Skin epidermis (tissue), 12 donors: Measurements from ENCODE around the gene TMC1.

Experiments used
- H3K27ac ChIP-seq, 21 experiments: fragments of 200-600 bp; sonication (generic) in 11 of 21; one replicate each; pipeline ENCODE4 v1.5.0; 2020; ENCODE audit warnings: mild to moderate bottlenecking in 3 of 21, inconsistent platforms in 2 of 21, moderate library complexity in 2 of 21
- H3K4me3 ChIP-seq, 7 experiments: fragments of 200-600 bp; sonication (generic) in 2 of 7; one replicate each; pipeline ENCODE4 v1.5.0; 2020; ENCODE audit warnings: inconsistent platforms in 2 of 7, mild to moderate bottlenecking in 2 of 7, moderate library complexity in 1 of 7

The TMC1 gene

DNA sequence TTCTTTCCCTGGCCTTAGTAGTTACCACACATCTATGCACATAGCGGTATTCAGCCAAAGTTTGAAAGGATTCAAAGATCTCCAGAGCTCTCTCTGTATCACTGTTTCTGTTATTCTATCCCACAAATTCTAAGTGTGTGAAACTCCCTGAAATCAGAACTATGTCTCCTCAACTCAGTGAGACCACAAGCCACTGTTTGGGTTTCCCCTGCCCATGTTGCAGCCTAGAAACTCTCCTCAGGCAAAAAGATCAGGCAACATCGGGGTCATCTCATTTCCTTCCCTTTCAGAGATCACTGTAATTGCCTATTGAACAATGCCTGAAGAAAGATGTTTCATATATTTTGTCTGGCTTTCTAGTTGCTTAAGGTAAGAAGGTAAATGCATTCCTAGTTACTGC, 135.6 kb downstream of the TMC1 start:
- Histone ChIP-seq H3K4me3 (no peak overlapping the region), H3K27ac (no peak overlapping the region)

DNA sequence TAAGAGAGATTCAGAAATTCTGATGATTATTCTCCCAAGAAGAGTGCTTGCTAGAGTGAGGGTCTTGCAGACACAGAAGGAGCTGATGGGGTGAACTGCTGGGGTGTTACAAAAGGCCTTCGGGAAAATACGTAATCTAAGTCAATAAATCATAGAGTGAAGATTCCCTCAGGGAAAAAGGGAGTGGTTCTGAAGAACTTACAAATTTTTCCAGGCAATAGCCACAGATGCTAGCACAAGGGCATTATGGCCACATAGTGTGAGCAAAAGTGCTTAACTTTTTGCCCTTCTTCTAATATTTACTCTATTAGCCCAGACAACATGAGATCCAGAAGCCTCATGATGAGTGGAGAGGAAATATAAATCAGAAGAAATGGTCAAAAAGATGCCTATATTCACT, 137.3 kb downstream of the TMC1 start:
- Histone ChIP-seq H3K27ac (no peak overlapping the region), H3K4me3 (no peak overlapping the region)

DNA sequence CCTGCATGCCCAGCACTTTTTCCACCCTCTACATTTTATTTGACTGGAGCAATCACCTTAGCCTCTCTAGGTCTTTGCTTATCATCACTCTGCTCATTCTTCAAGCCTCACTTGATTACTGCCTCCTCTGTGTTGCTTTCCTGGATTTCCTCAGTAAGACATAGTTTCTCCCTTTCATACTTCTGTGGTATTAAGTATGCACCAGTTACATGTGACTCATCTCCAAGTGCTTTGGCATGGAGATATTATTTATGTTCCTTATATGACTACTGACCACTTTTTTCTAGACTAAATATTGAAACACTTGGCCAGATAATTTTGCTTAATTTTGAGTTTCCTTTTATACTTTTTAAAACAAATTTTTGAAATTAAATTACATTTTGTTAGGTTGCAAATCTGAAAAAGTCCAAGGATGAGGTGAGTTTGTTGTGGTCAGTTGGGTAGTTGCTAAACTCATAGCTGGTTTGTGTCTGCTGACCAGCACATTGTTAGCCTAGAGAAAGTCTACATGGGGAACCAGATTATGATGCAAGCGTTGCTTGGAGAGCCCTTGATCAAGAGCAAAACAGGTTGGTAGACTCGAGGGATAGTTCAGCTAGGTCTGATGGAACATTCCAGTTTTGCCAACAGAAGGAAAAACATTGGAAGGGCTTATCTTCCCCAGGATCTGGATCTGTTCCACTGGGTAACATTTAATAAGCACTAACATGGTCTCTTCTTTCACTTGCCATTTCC, 140.2 kb downstream of the TMC1 start:
- H3K27ac ChIP-seq = no peak overlapping the region
- H3K4me3 ChIP-seq = no peak overlapping the region

DNA sequence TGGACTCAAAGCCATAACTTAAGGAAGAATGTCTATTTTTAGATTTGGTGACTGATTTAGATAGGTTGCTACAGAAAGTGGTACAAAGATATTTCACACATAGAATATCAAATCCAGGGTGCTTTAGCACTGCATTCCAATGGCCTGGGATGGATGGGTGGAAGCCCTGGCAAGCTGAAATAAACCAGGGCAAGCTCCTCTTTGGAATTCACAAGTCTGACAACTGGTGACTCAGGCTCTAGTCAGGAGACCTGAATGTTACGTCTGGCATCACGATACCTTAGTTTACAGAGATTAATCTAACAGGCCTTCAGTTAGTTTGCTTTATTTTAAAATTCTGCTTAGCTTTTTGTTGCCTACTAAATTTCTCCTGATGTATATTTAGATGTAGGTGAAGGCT, 144.0 kb downstream of the TMC1 start:
- no peak overlapping the region for H3K4me3 ChIP-seq
- H3K27ac ChIP-seq = no peak overlapping the region

DNA sequence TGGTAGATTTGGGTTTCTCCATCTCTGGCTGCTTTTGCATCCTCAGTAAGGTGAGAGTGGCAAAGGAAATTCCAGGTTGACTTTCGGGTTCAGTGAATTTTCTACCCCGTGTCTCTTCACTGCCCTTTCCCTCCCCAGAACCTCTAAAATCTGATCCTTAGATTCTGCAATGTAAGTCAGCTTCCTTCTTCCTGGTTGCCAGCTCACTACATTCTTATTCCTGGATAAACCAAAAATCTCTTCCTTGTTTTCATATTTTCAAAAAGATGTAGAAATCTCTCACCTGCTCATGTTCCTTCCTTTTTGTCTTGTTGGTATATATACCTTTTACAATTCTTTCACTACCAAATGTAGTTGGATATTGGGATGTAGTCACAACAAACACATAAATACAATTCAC, 145.8 kb downstream of the TMC1 start:
- Histone ChIP-seq H3K4me3 (no peak overlapping the region), H3K27ac (no peak overlapping the region)

DNA sequence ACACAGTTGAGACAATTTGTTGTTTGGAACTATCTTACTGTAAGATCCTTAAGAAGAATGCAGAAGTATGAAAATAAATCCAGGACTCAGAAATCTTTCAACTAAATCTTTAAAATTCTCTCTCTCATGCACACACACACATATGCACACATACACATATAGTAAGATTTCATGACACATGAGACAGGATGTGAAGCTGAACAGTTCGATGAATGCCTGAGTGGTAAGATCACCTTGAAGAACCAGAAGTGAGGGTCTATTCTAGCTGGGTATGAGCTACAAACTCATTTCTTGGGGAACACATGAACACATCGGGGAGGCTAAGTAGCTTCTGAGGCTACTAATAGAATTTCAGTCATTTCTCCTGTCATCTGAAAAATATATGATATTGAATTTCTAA, 153.6 kb downstream of the TMC1 start:
- H3K27ac ChIP-seq = no peak overlapping the region
- no peak overlapping the region for H3K4me3 ChIP-seq

DNA sequence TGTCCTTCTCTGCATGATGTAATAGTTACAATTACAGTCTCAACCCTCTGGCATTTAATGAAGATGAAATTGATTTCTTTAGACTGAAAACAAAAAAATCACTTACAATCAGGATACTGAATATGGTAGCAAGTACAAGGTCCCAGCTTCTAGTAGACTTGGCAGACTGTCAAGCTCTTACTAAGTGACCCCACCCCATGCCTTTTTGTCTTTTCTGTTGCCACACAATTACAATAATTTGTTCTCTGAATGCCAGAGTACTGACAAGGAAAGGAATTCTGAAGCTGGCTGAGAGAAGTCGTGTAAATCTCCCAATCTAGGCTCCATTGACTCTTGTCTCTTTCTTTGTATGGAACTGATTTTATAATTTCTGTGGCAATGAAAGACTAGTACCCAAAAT, 154.2 kb downstream of the TMC1 start:
- Histone ChIP-seq H3K4me3 (no peak overlapping the region), H3K27ac (no peak overlapping the region)

DNA sequence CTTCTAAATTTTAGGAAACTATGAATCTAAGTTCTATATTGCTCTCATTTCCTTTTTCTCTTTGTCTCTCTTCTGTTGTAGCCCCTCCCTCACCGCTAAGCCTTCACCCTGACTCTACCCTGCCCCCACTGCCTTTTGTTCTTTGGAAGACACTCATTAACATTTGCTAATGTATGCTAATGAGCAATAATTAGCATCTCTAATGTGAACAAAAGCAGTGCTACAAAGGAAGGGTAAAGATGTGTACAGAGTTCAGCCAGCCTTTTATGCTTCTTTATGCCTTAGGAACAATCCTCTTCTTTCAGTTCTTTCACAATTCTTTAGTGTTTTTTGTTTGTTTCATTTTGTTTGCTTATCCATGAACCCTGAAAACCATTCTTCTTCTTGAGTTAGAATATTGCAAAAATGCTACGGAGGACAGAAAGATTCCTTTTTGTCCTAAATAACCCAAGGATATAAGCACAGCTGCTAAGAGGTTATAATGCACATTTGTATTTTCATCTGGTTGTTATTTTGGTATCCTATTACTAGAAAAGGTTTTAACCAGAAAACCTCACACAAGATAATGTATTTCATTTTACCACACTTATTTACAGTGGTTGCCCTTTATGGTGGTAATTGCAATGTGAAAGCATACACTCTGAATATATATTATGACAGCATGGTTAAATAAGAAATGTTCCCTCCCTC, 159.3 kb downstream of the TMC1 start:
- Histone ChIP-seq H3K4me3 (no peak overlapping the region), H3K27ac (no peak overlapping the region)

DNA sequence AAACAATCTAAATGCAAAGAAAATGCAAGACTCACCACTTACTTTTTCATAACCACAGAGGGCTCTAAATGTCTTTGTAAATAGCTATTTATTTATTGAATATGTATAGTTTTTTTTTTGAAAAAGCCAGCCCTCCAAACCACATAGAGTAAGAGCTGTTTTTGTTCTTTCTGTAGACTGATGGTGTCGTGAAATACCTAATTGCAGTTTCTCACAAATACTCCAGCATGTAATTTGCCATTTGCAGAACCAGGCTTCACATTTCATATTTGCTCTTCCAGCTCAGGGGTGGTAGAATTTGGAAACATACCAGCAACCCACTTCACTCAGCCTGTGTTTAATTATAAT, 159.8 kb downstream of the TMC1 start:
- no peak overlapping the region for H3K27ac ChIP-seq
- no peak overlapping the region for H3K4me3 ChIP-seq

DNA sequence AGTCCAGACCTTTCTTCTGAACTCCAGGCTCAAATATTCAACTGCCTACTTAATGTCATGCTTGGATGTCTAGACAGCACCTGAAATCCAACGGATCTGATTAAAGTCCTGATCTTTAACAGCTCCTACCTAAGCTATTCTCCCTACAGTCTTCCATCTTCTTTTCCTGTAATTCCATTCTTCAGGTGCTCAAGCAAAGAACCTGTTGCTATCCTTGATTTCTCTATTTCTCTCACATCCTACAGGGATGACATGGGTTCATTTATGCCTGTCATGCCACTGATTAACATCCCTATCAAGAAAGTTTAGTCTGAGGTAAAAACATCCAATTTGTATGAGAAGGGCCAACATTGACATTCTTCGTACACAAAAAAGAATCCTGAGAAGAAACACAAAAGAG, 163.2 kb downstream of the TMC1 start:
- H3K27ac ChIP-seq = no peak overlapping the region
- H3K4me3 ChIP-seq = no peak overlapping the region

DNA sequence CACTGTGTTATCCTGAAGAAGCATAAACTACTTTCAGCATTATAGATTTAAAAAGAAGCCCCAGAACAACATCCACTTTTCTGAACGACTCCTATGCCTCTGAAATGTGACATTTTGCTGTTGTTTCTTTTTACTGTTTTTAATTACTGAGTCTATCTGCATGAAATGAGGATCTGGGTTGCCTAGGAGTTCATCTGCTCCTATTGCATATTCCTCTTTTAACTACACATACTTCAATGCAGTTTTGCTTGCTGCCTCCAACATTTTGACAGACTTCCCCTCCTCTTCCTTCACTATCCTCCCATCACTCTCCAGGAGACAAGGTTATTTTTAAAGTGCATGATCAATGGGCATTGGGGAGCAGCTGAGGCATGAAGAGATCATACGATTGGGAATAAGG, 164.5 kb downstream of the TMC1 start:
- no peak overlapping the region for H3K4me3 ChIP-seq
- H3K27ac ChIP-seq = no peak overlapping the region

DNA sequence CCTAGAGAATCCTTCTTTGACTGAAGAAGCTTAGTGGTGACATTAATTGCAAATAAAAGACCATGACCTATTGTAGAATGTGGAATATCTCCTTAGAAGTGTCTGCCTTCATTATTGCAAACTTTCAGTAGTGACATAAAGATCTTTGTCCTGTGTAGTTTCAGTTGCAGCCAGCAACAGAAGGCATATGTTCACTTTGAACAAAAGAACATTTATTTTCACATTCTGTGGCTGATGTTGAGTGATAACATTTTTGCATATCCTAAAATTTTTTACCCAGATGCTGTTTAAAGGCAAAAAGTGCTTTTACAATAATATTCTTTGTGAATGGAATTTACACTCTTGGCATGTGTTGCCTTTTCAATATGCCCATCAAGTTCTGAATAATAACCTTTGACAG, 165.9 kb downstream of the TMC1 start:
- no peak overlapping the region for H3K27ac ChIP-seq
- H3K4me3 ChIP-seq = no peak overlapping the region

DNA sequence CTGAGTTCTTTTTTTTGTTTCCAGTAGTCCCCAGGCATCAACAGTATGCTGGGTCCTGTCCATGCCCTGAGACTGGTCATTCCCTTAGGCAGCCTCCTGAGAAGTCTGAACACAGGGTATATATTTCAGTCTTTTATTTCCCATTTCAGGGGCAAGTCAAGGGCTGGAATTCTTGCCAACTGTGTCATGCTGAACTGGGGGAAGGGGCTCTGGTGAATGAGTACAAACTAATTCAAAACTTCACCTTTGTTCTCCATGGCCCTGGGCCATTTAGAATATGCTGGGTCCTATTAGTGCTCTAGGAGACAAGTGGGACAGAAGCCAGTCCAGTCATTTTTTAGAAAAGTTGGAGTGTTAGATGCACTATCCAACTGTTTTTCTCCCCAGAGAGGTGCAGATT, 170.3 kb downstream of the TMC1 start:
- H3K4me3 ChIP-seq = no peak overlapping the region
- no peak overlapping the region for H3K27ac ChIP-seq

DNA sequence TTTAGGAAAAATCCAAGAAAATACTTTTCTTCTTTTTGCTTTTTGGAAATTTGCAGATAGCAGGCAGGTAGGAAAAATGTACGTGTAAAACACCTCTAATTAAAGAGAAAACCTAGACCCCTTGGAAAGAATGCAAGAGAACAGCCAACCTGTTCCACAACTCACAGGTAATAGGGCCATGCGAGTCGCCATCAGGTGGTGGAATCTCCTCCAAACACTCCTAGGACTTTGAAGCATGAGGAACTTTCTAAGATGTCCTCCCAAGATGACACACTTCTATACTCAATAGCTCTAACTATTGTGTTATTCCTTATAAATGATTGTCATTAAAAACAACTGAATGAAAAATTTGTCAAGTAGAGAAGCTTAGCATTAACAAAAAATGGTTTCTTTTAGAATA, 174.0 kb downstream of the TMC1 start:
- Histone ChIP-seq H3K4me3 (no peak overlapping the region), H3K27ac (no peak overlapping the region)

DNA sequence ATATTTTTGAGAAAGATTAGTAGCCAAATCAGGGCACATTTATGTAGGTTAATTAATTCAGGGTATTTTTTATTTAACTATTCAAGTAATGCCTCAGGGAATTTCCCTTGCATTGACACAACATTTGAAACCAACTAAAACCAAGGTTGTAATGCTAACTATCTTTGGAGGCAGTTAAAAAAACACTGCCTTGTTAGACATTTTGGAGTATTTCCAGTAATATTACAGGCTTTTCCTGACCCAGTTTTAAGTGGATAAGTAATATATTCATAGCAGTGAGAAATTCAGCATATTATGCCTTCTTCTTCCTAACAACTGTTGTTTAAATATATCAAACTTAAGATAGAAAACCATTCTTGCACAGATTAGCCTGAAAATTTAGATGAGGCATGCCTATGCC, 175.1 kb downstream of the TMC1 start:
- no peak overlapping the region for H3K27ac ChIP-seq
- no peak overlapping the region for H3K4me3 ChIP-seq

DNA sequence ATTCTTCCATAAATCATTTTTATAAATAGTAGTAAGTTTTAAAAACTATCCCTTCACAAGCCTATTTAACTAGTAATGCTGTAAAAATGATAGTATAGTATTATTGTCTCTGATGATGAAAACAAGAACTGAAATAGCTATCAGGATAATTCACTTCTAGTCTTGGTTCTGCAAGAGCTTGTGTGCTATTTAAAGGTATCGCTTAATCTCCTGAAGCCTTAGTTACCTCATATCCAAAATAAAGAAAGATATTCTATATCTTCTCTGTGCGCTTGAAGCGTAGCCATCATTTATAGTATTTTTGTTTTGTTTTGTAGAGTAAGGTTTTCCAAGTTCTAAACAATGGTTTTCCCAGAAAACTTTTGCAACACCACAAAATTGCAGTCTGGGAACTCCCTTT, 180.1 kb downstream of the TMC1 start:
- Histone ChIP-seq H3K4me3 (no peak overlapping the region), H3K27ac (no peak overlapping the region)

DNA sequence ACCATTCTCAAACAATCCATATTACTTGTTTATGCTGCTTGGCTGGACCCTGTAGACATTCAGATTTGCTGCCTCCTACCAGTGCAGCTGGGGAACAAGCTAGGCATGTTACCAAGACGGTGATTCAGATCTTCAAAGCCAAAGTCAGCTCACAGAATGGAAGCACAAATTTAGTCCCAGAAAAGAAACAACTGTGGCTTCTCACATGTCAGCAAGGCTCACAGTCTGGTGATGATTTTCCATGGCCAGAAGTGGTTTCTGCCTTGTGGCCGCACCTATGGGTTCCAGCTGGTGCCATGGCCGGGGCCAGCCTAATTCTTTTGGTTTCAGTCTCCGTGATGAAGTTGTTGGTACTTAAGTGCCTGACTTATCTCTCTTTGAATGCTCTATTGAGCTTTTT, 182.2 kb downstream of the TMC1 start:
- no peak overlapping the region for H3K27ac ChIP-seq
- no peak overlapping the region for H3K4me3 ChIP-seq

DNA sequence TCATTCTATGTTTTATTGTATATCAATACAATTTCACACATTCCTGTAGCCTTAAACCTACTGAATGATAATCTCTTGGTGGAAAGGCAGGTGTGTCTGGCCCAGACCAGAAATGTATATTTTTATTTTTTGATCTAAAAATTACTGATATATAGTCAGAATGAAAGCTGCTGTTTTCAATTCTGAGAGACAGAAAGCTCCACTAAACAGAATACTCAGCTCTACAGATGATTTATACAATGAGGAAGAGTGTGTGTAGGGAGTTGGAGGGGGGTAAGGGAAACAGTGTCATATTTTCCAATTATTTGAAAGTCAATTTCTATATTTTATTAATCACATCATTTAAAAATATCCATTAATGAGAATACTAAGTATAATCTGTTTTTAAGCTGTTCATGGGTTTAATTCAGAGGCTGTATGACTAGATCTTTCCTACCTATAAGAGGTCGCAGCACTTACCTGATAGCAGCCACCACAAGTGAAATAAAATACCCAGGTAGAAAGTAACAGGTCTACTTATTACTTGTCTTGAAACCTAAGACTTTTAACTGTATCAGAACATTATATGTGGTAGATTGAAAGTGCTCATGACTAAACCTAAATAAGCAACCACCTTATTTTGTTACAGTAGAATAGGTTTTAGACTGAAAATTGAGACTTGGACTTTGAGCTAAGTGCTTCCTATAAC, 183.4 kb downstream of the TMC1 start:
- Histone ChIP-seq H3K4me3 (no peak overlapping the region), H3K27ac (no peak overlapping the region)

DNA sequence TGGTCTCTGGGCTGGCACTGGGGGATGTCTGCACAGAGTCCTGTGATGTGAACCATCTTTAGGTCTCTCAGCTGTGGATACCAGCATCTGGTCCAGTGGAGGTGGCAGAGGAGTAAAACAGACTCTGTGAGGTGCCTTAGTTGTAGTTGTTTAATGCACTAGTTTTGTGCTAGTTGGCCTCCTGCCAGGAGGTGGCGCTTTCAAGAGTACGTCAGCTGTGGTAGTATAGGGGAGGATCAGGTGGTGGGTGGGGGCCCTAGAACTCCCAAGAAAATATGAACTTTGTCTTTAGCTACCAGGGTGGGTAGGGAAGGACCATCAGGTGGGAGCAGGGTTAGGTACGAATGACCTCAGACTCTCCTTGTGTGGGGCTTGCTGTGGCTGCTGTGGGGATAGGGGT, 197.1 kb downstream of the TMC1 start:
- Histone ChIP-seq H3K27ac (no peak overlapping the region), H3K4me3 (no peak overlapping the region)

DNA sequence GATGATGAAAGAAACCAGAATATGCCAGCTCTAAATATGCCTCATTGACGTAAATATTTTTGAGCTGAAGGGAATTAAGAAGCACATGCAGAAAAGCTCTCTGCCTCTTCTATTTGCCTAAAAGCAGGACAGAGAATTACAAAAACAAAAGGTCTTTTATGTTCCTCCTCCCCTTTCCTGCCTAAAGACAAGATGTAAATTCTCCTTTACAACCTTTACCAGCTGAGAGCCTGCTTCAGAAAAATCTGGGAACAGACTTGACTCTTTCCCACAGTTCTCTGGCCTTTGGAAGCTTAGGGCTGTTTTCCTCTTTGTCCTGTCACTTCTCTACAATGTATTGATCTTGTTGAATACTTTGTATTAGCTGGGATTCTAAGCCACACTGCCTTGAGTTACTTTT, 199.7 kb downstream of the TMC1 start:
- H3K27ac ChIP-seq = no peak overlapping the region
- H3K4me3 ChIP-seq = no peak overlapping the region

DNA sequence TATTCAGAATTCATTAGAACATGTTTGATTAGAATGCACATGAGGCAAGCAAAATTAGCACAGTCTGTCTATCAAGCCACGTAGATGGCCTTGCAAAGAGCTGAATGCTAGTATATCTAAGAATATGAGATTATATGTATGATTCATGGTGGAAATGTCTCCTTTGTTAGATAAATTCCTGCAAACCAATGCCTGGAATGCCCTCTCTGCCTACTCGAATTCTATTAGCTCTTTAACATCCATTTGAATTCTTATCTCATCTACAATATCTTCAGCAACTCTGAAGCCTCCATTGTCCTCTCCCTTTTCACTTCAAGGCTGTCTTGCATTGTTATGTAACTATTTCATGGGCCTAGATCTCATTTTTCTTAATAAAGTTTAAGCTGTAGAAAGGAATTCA, 205.5 kb downstream of the TMC1 start:
- Histone ChIP-seq H3K27ac (no peak overlapping the region), H3K4me3 (no peak overlapping the region)
